ENCODE measurements around the gene ALDOC.
A peak's percentile ranks its signal among the peaks of the same experiment; 100 is the strongest.
"Not testable (repeated sequence)": the region's sequence is repeated elsewhere in the genome, so short reads cannot be mapped to it uniquely, and the experiment has no call there.

The ALDOC gene

DNA sequence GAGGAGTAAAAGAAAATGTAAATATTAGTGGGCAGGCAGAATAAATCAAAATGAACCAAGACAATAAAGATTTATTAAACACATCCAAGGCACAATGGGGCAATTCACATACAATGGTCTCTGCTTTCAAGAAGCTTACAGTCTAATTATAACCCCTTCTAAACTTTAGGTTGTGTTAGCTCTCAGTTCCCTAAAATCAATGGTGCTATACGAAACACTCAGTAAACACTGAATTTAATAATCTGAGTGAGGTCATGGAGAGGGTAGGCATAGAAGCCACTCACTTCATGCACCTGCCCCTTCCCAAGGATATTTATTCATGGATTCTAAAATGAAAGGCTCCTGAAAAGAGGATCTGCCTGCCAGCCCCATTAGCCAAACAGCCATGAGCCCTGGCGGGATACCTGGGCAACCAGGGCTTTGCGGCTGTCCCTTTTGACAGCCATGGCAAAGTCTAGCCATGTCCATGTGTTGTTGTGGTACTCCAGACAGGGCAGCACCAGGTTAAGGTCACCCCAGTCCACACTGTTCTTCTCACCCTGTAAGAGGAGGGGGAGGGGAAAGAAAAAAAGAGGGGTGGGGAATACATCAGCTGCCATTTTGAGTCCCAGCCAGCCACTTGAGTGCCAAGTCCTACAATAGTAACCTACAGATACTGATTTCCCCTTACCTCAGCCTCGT is 38.7 kb upstream of the ALDOC start:
- Histone ChIP-seq H3K4me1 (ENCODE audit: insufficient read depth, insufficient read length) (peaks cover 3% of the 10 kb centered on the region), H3K27me3 (ENCODE audit: insufficient read depth, insufficient read length) (no peaks in the 10 kb centered on the region), H3K9me3 (ENCODE audit: insufficient read depth, low read length) (no peaks in the 10 kb centered on the region), H3K9ac (ENCODE audit: insufficient read length, low read depth) (no peak overlapping the region), H3K36me3 (ENCODE audit: insufficient read depth, insufficient read length, low read length) (peaks cover 94% of the 10 kb centered on the region), H3K4me3 (ENCODE audit: insufficient read length, low read depth) (no peak overlapping the region)
- TF ChIP-seq SUZ12 (IDR thresholded peaks at IDR 0.05; ENCODE audit: extremely low read depth, insufficient read depth, insufficient read length) (no peak), YY1 (IDR thresholded peaks at IDR 0.05; ENCODE audit: insufficient read depth, insufficient read length) (no peak), ZNF274 (IDR thresholded peaks at IDR 0.05; ENCODE audit: low read depth, low read length) (no peak)
- no peak for DNase-seq (ENCODE audit: low read depth, low spot score)

DNA sequence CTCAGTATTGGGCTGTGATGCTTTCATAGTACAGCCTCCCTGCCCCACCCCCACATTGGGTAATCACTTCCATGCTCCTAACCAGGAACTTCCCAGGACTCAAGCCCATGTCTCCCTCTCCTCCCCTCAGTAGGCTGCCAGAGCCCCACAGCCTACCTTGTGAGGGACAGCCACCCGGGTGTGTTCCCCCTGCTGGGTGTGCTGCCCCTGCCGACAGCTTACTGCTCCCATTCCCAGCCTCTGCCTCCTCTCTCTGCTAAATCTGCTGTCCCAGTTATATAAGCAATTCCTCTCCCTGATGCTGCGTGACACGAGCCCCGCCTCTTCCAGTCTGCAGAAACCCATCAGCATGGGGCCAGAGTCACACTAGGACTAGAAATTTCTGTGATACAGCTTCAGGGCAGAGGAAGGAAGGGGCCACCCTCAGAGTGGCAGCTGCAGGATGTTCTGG is 37.3 kb upstream of the ALDOC start, which contains the start of gene RSKR:
TSS of gene RSKR (minus strand) at position 255 of the 451 bp plus-strand sequence. CDS start at position 231, 24 bp downstream.
- no peak for DNase-seq (ENCODE audit: low read depth, low spot score)
- H3K4me3 ChIP-seq (ENCODE audit: insufficient read length, low read depth), result no peak within 1 kb of the TSS
- peaks cover 3% of the 10 kb centered on the region for H3K4me1 ChIP-seq (ENCODE audit: insufficient read depth, insufficient read length)
- no peak within 1 kb of the TSS for H3K9ac ChIP-seq (ENCODE audit: insufficient read length, low read depth)
- TF ChIP-seq ZNF274 (IDR thresholded peaks at IDR 0.05; ENCODE audit: low read depth, low read length) (no peak), YY1 (IDR thresholded peaks at IDR 0.05; ENCODE audit: insufficient read depth, insufficient read length) (no peak), SUZ12 (IDR thresholded peaks at IDR 0.05; ENCODE audit: extremely low read depth, insufficient read depth, insufficient read length) (no peak)
- no peaks in the 10 kb centered on the region for H3K27me3 ChIP-seq (ENCODE audit: insufficient read depth, insufficient read length)
- peaks cover 89% of the 10 kb centered on the region for H3K36me3 ChIP-seq (ENCODE audit: insufficient read depth, insufficient read length, low read length)
- no peaks in the 10 kb centered on the region for H3K9me3 ChIP-seq (ENCODE audit: insufficient read depth, low read length)

DNA sequence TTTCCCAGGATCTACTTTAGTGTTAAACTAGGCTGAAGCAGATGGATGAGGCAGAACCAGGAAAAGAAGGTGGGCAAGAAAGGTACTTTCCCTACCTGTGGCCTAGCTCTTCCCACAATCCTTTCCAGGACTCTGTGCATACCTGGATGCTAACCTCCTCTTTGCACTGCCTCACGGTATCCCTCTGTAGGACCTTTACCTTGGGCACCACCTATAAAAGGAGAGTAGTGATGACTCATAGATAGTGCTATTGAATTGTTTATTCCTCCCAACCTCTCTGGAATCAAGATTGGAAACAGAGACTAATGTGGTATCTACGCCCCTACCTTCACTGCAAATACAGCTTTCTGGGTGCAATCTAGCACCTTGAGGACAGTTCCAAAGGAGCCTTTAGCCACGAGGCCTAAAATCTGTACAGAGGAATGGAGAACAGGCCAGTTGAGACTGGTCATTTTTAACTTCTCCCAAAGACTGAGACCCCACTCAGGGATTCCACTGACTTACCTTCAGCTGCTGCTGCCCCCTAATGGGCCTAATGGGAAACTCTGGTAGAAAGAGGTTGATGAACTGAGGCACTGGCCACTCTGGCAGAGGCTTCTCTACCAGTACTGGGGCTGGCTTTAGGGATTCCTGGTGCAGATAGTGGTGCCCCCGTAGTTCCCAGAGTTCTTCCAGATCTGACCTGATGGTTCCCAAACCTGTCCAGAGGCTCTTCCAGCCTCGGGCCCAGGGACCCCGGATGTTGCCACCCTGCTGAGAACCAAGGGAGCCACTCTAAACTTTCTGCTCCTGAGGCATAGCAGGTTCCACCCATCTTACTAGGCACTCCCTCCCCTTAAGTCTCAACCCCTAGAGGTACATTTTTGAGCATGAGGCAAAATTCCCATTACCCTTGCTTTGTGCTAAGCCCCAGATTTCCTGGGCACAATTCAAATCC is 36.5 kb upstream of the ALDOC start:
- no peaks in the 10 kb centered on the region for H3K9me3 ChIP-seq (ENCODE audit: insufficient read depth, low read length)

DNA sequence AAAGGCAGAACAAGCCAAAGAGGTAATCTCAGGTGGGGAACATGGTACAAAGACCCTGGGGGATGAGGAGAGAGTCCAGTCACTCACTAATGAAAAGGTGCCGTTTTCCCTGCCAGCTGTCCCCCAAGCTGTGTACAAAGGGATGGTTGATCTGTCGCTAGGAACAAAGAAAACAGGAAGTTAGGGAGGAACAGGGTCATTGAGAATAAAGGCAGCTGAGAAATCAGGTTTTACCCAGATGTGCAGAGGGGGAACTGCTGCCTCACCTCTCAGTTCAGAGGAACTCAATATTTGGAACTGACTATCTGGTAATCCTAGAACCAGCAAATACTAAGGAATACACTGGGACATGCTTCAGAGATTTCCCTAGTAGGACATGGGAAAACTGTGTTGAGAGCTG is 35.8 kb upstream of the ALDOC start:
- TF ChIP-seq SUZ12 (IDR thresholded peaks at IDR 0.05; ENCODE audit: extremely low read depth, insufficient read depth, insufficient read length) (no peak), ZNF274 (IDR thresholded peaks at IDR 0.05; ENCODE audit: low read depth, low read length) (no peak), YY1 (IDR thresholded peaks at IDR 0.05; ENCODE audit: insufficient read depth, insufficient read length) (no peak)
- no peak overlapping the region for H3K4me3 ChIP-seq (ENCODE audit: insufficient read length, low read depth)
- peak overlapping the region; percentile 32 for H3K9ac ChIP-seq (ENCODE audit: insufficient read length, low read depth)

More for the DNA sequence above, 36.5 kb upstream of the ALDOC start:
- no peaks in the 10 kb centered on the region for H3K27me3 ChIP-seq (ENCODE audit: insufficient read depth, insufficient read length)
- TF ChIP-seq SUZ12 (IDR thresholded peaks at IDR 0.05; ENCODE audit: extremely low read depth, insufficient read depth, insufficient read length) (no peak), ZNF274 (IDR thresholded peaks at IDR 0.05; ENCODE audit: low read depth, low read length) (no peak), YY1 (IDR thresholded peaks at IDR 0.05; ENCODE audit: insufficient read depth, insufficient read length) (no peak)
- H3K4me1 ChIP-seq (ENCODE audit: insufficient read depth, insufficient read length), result peaks cover 3% of the 10 kb centered on the region
- H3K4me3 ChIP-seq (ENCODE audit: insufficient read length, low read depth), result no peak overlapping the region
- peaks cover 87% of the 10 kb centered on the region for H3K36me3 ChIP-seq (ENCODE audit: insufficient read depth, insufficient read length, low read length)
- DNase-seq (ENCODE audit: low read depth, low spot score), result no peak
- H3K9ac ChIP-seq (ENCODE audit: insufficient read length, low read depth), result no peak overlapping the region

DNA sequence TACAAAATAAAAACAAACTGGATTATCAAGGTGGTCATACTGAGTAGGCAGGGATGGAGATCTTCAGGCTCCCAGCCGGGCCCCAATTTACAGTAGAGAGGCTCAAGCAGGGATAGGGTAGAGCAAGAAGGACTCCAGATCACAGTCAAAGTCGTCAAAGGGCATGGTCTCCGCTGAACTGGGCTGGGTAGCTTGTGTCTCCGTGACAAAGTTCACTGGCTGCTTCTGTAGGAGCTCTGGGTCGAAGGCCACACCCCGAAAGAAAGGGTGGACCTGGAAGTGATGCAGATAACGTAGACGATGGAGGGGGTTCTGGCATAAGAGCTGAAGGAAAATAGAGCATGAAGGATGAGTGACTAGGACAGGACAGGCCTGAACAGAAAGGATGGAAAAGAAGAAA is 33.7 kb upstream of the ALDOC start:
- Histone ChIP-seq H3K9me3 (ENCODE audit: insufficient read depth, low read length) (no peaks in the 10 kb centered on the region), H3K36me3 (ENCODE audit: insufficient read depth, insufficient read length, low read length) (peaks cover 69% of the 10 kb centered on the region), H3K4me1 (ENCODE audit: insufficient read depth, insufficient read length) (peaks cover 3% of the 10 kb centered on the region), H3K27me3 (ENCODE audit: insufficient read depth, insufficient read length) (no peaks in the 10 kb centered on the region), H3K9ac (ENCODE audit: insufficient read length, low read depth) (no peak overlapping the region), H3K4me3 (ENCODE audit: insufficient read length, low read depth) (no peak overlapping the region)
- DNase-seq (ENCODE audit: low read depth, low spot score), result no peak
- TF ChIP-seq YY1 (IDR thresholded peaks at IDR 0.05; ENCODE audit: insufficient read depth, insufficient read length), result no peak
- no peak for TF ChIP-seq ZNF274 (IDR thresholded peaks at IDR 0.05; ENCODE audit: low read depth, low read length)
- no peak for TF ChIP-seq SUZ12 (IDR thresholded peaks at IDR 0.05; ENCODE audit: extremely low read depth, insufficient read depth, insufficient read length)

More for the DNA sequence above, 35.8 kb upstream of the ALDOC start:
- H3K4me1 ChIP-seq (ENCODE audit: insufficient read depth, insufficient read length), result peaks cover 3% of the 10 kb centered on the region
- H3K36me3 ChIP-seq (ENCODE audit: insufficient read depth, insufficient read length, low read length), result peaks cover 85% of the 10 kb centered on the region
- no peaks in the 10 kb centered on the region for H3K9me3 ChIP-seq (ENCODE audit: insufficient read depth, low read length)
- H3K27me3 ChIP-seq (ENCODE audit: insufficient read depth, insufficient read length), result no peaks in the 10 kb centered on the region
- DNase-seq (ENCODE audit: low read depth, low spot score), result no peak

DNA sequence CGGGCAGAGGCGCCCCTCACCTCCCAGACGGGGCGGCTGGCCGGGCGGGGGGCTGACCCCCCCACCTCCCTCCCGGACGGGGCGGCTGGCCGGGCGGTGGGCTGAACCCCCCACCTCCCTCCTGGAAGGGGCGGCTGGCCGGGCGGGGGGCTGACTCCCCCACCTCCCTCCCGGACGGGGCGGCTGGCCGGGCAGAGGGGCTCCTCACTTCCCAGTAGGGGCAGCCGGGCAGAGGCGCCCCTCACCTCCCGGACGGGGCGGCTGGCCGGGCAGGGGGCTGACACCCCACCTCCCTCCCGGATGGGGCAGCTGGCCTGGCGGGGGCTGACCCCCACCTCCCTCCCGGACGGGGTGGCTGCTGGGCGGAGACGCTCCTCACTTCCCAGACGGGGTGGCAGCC is 27.3 kb upstream of the ALDOC start:
- H3K9me3 ChIP-seq (ENCODE audit: insufficient read depth, low read length); H3K9ac ChIP-seq (ENCODE audit: insufficient read length, low read depth); DNase-seq (ENCODE audit: low read depth, low spot score); H3K4me3 ChIP-seq (ENCODE audit: insufficient read length, low read depth); H3K4me1 ChIP-seq (ENCODE audit: insufficient read depth, insufficient read length); H3K27me3 ChIP-seq (ENCODE audit: insufficient read depth, insufficient read length): not testable (repeated sequence)
- peaks cover 12% of the 10 kb centered on the region for H3K36me3 ChIP-seq (ENCODE audit: insufficient read depth, insufficient read length, low read length)
